Endothelial cell of umbilical vein (primary cell): ENCODE measurements around the gene TMEM129. TPM values are rescaled to one million over a fixed set of nuclear protein-coding genes. Genes with fewer than 3 reads are reported as not detected.

Experiments used
- Bru-seq: library from RNA; stranded (reverse); fragments of 400-500 nt; gene quantifications from one replicate; lab custom pipeline; 2021; lab: Mats Ljungman, UMichigan
- BruChase-seq, 2 experiments: library from RNA; stranded (reverse); fragments of 400-500 nt; gene quantifications; one replicate each; lab custom pipeline; 2021; lab: Mats Ljungman, UMichigan
- BruUV-seq: library from RNA; stranded (reverse); fragments of 400-500 nt; replicated peaks from 2 replicates; lab custom pipeline; 2021; lab: Mats Ljungman, UMichigan
- CTCF ChIA-PET: fragments of 300-600, 350-600 bp; sonication (Branson Sonifier 250); formaldehyde crosslinking; loops from one replicate; lab custom pipeline; 2021; ENCODE audit warnings: antibody characterized with exemption, inconsistent platforms; lab: Charles Lee
- POLR2A ChIA-PET: fragments of 300-600, 350-600 bp; sonication (Branson Sonifier 250); formaldehyde crosslinking; loops from one replicate; lab custom pipeline; 2021; ENCODE audit warnings: antibody characterized with exemption, inconsistent platforms; lab: Charles Lee
- DNase-seq: peaks from one replicate; pipeline ENCODE4 v3.0.0-alpha.2; 2011; ENCODE audit warnings: low read depth, low spot score
- FAIRE-seq: peaks from 2 replicates; lab custom pipeline; 2011; peaks lifted over from hg19 to GRCh38; lab: Jason Lieb, UNC
- H2AFZ ChIP-seq: 2 replicates; pipeline ENCODE4 v1.6.0; 2012; ENCODE audit warnings: low read depth, low read length, control low read depth, inconsistent platforms
- H3K27ac ChIP-seq: 2 replicates; pipeline ENCODE4 v1.5.1; 2011; ENCODE audit warnings: low read depth, mild to moderate bottlenecking, control low read depth, low read length, moderate library complexity; ENCODE audit not compliant: insufficient read depth
- H3K27me3 ChIP-seq, 2 experiments: 2 replicates each; pipeline versions ENCODE4 v1.6.0 to v1.6.1; 2011; ENCODE audit warnings: low read length in 2 of 2, mixed read lengths in 1 of 2; ENCODE audit not compliant: control insufficient read depth in 2 of 2, insufficient read depth in 2 of 2
- H3K36me3 ChIP-seq, 2 experiments: 2 replicates in 1 of 2; 3 replicates in 1 of 2; pipeline ENCODE4 v1.5.1; 2011; ENCODE audit warnings: low read length in 2 of 2, mild to moderate bottlenecking in 1 of 2, moderate library complexity in 1 of 2; ENCODE audit not compliant: control insufficient read depth in 2 of 2, insufficient read depth in 2 of 2; ENCODE audit errors: extremely low read depth in 1 of 2
- H3K4me1 ChIP-seq: 3 replicates; pipeline ENCODE4 v1.5.1; 2011; ENCODE audit warnings: mild to moderate bottlenecking, low read length; ENCODE audit not compliant: control insufficient read depth, insufficient read depth; ENCODE audit errors: extremely low read depth
- H3K4me2 ChIP-seq: 2 replicates; pipeline ENCODE4 v1.6.1; 2011; ENCODE audit warnings: low read length, control low read depth, mixed read lengths; ENCODE audit not compliant: insufficient read depth
- H3K4me3 ChIP-seq, 3 experiments: fragments of 200-600 bp in 1 of 3; sonication (generic), shearing (Covaris generic) in 1 of 3; replicated peaks in 1 of 3; 2 replicates each; pipeline ENCODE4 v1.5.1; 2011 to 2016; ENCODE audit warnings: control low read depth in 3 of 3, low read length in 3 of 3, mild to moderate bottlenecking in 2 of 3, inconsistent platforms in 1 of 3, low read depth in 1 of 3, moderate library complexity in 1 of 3; ENCODE audit not compliant: insufficient read depth in 1 of 3
- H3K79me2 ChIP-seq: 2 replicates; pipeline ENCODE4 v1.6.0; 2012; ENCODE audit warnings: low read length, inconsistent platforms; ENCODE audit not compliant: control insufficient read depth, insufficient read depth
- H3K9ac ChIP-seq: replicated peaks from 2 replicates; pipeline ENCODE3; 2011; ENCODE audit warnings: low read length, control low read depth; ENCODE audit not compliant: insufficient read depth; ENCODE audit errors: extremely low read depth
- H3K9me1 ChIP-seq: replicated peaks from 3 replicates; pipeline ENCODE4 v1.6.0; 2011; ENCODE audit warnings: mild to moderate bottlenecking, low read length; ENCODE audit not compliant: control insufficient read depth, insufficient read depth; ENCODE audit errors: extremely low read depth
- H3K9me3 ChIP-seq: replicated peaks from 2 replicates; pipeline ENCODE4 v1.5.1; 2012; ENCODE audit warnings: low read length, inconsistent platforms; ENCODE audit not compliant: control insufficient read depth, insufficient read depth
- H4K20me1 ChIP-seq: replicated peaks from 2 replicates; pipeline ENCODE3; 2011; ENCODE audit warnings: mild to moderate bottlenecking, low read length; ENCODE audit not compliant: control insufficient read depth, insufficient read depth; ENCODE audit errors: extremely low read depth
- MYC ChIP-seq: IDR thresholded peaks from one replicate; pipeline ENCODE4 v1.6.1; 2011; ENCODE audit warnings: mild to moderate bottlenecking, low read depth, low read length
- POLR2AphosphoS5 ChIP-seq: IDR thresholded peaks from 2 replicates; pipeline ENCODE4 v1.6.1; 2012; ENCODE audit warnings: low read depth, mild to moderate bottlenecking, control low read depth, low read length, moderate library complexity; ENCODE audit not compliant: insufficient read depth
- dilution Hi-C: fragments of 300-500 bp; cut with MboI; formaldehyde crosslinking; loops from one replicate; pipeline ENCODE4 v1.15.0; 2019; ENCODE audit warnings: low sequenced_read_pairs; ENCODE audit not compliant: extremely low pct_ligation_motif_present
- intact Hi-C: fragments of 100-400 bp; cut with micrococcal nuclease; formaldehyde crosslinking; loops from one replicate; pipeline ENCODE4 v1.10.0; 2022
- long read RNA-seq: library from polyadenylated mRNA; stranded (forward); transcript quantifications from one replicate; pipeline ENCODE4 v2.0.0, GENCODE V29; 2021
- polyA minus RNA-seq, 3 experiments: library from RNA; depleted of rRNA, polyadenylated mRNA; stranded (reverse); fragments of >200 nt; gene quantifications; 1 replicate in 1 of 3; 2 replicates in 2 of 3; pipeline ENCODE4 v1.2.3, GENCODE V29; 2011
- polyA plus RNA-seq, 4 experiments: library from polyadenylated mRNA; depleted of rRNA in 3 of 4; stranded (reverse) in 3 of 4; unstranded in 1 of 4; fragments of >200 nt; gene quantifications; 2 replicates each; pipeline versions ENCODE4 v1.2.1 to v1.2.3, GENCODE V29; 2011 to 2012; ENCODE audit warnings: missing spikeins in 1 of 4
- total RNA-seq: library from RNA; stranded (reverse); gene quantifications from 2 replicates; pipeline ENCODE4 v1.2.3, GENCODE V29; 2021

Gene TMEM129, protein sequence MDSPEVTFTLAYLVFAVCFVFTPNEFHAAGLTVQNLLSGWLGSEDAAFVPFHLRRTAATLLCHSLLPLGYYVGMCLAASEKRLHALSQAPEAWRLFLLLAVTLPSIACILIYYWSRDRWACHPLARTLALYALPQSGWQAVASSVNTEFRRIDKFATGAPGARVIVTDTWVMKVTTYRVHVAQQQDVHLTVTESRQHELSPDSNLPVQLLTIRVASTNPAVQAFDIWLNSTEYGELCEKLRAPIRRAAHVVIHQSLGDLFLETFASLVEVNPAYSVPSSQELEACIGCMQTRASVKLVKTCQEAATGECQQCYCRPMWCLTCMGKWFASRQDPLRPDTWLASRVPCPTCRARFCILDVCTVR
- total RNA-seq (23.2 and 24.8 TPM in 2 replicates), polyA plus RNA-seq (33.2 and 53.7 TPM in 2 replicates), polyA minus RNA-seq (15.1 and 18.8 TPM in 2 replicates), Bru-seq, nascent RNA (percentile 50 among the genes with signal in this experiment), BruChase-seq, experiment 1, labeled RNA remaining after a 6-hour chase (percentile 84 among the genes with signal in this experiment), BruChase-seq, experiment 2, labeled RNA remaining after a 2-hour chase (percentile 69 among the genes with signal in this experiment)
- 19.8 and 29.5 TPM in 2 replicates for polyA plus RNA-seq (2011; cell fraction: cytosol; rRNA removed)
- 22.0 and 24.0 TPM in 2 replicates for polyA plus RNA-seq (2011; cell fraction: nucleus; rRNA removed)
- polyA plus RNA-seq (2012): 11.7 and 14.3 TPM in 2 replicates
- 10.2 TPM for polyA minus RNA-seq (2011; cell fraction: cytosol; rRNA and poly(A)+ RNA removed)
- polyA minus RNA-seq (2011; cell fraction: nucleus; rRNA and poly(A)+ RNA removed): 7.0 and 9.7 TPM in 2 replicates
- long read RNA-seq, transcript TMEM129-202 (4 exons, 2,810 nt): major isoform, 28 of 63 reads
- long read RNA-seq, partial matches to known transcripts: 2 of 63 reads
- long read RNA-seq, other reads (novel, unspliced or antisense): 25 of 63 reads

DNA sequence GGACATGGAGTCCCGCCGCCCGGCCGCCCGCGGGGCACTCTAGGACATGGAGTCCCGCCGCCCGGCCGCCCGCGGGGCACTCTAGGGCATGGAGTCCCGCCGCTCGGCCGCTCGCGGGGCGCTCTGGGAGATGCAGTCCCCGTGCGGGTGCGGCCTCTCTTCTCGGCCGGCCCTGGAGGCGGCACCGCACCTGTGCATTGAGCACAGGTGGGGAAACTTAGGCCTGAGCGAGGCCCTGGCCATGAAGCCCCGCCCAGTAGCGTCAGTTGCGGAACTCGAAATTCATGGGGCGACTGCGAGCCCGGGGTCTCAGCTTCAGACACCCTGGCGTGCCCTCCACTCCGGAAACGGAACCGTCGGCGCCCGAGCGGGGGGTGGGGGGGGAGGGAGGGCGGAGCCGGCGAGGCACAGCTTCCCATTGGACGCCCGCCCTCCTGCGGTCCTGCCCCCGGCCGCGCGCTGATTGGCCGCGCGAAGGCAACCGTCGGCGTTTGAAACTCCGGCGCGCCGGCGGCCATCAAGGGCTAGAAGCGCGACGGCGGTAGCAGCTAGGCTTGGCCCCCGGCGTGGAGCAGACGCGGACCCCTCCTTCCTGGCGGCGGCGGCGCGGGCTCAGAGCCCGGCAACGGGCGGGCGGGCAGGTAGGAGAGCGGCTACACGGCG lies at the start of gene TMEM129, which contains the start of gene TACC3:
TMEM129 (minus strand) TSS at position 321 of the 663 bp plus-strand sequence. CDS start 486 bp downstream, outside the sequence.
TACC3 (plus strand) TSS at position 519 of the 663 bp plus-strand sequence. CDS start 1,901 bp downstream, outside the sequence.
- Histone ChIP-seq H3K4me3 (peak within 1 kb of the TSS; percentile 54 to 73 (median 68)), H3K79me2 (peaks cover 63% of the 10 kb centered on the region), H3K9me1 (no peaks in the 10 kb centered on the region), H3K27ac (peak within 1 kb of the TSS; percentile 37), H4K20me1 (no peaks in the 10 kb centered on the region), H3K4me2 (peak within 1 kb of the TSS; percentile 78), H3K27me3 (no peaks in the 10 kb centered on the region), H3K9ac (peak within 1 kb of the TSS; percentile 68), H3K9me3 (no peaks in the 10 kb centered on the region), H3K4me1 (peaks cover 20% of the 10 kb centered on the region), H2AFZ (peak within 1 kb of the TSS; percentile 59), H3K36me3 (peaks cover 2 to 18% of the 10 kb centered on the region in 2 experiments)
- DNase-seq: peak; percentile 88
- intact Hi-C loops (loop anchor here (1.0 kb wide), 1 partner anchor 9 kb away; the partner anchor contains the start of gene SLBP), dilution Hi-C loops (no loop called here)
- CTCF ChIA-PET: interaction anchor here (0.9 to 12.0 kb wide), 3 partner anchors 9 to 37 kb away, joined by 3 to 347 read pairs (median 11); partner anchors contain the start of gene SLBP
- POLR2A ChIA-PET: interaction anchor here (0.6 to 1.3 kb wide), 2 partner anchors 9 to 128 kb away, joined by 5 to 8 read pairs; partner anchors contain the start of gene SLBP
- TSS peak; percentile 35 for BruUV-seq
- TF ChIP-seq POLR2AphosphoS5 (peak; percentile 84), MYC (no peak)
- peak; percentile 78 for FAIRE-seq
